ENCODE data around the gene LYPLA2.
"Not testable (repeated sequence)": the region's sequence is repeated elsewhere in the genome, so short reads cannot be mapped to it uniquely, and the experiment has no call there.

Gene LYPLA2

DNA sequence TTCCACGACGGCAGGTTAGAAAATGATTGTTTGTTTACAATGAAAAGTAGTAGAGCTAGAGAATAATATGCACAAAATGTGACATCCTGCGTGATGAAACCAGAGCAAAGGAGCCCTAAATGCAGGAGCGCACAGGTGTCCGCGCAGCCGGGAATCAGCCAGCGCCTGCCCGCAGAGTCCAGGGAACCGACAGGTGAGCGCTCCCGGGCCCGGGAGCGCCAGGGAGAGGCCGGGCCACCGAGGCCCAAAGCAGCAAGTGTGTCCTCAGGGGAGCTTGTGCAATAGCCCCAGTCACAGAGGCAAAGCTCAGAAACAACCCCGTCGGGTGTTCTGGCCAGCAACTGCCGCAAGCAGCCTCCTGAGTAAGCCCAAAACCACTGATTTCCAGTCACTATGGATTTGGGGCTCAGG, 10.4 kb downstream of the LYPLA2 start:
- no peak for DNase-seq

DNA sequence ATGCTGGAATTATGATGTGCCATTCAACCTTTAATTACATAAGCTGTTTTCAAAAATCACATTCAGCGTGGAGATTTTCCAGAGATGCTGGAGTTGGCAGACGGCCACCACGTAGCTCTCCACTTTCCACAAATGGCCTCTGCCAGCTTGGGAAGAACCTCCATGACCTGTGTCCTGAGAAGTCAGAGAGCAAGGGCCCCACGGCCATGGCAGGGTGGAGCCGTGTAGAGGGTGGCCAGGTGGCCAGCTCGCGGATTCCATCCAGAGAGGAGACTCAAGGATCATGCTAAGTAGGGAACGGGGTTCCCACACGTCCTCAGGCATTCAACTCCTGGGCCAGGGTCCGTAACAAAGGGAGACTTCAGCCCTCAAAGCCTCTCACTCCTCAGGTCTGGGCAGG, 10.9 kb downstream of the LYPLA2 start:
- no peak for DNase-seq

DNA sequence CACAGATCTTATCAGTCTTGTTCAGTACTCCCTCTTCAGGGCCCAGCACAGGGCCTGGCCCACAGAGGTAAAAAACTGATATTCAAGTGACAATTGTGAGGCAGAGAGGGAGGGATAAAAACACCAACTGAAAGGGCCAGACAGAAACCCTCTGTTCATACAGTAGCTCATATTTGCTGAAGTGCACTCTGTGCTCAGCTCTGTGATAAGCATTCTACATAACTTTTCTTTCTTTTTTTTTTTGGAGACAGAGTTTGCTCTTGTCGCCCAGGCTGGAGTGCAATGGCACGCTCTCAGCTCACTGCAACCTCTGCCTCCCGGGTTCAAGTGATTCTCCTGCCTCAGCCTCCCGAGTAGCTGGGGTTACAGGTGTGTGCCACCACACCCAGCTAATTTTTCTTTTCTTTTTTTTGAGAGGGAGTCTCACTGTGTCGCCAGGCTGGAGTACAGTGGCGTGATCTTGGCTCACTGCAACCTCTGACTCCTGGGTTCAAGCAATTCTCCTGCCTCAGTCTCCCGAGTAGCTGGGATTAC, 11.9 kb downstream of the LYPLA2 start:
- DNase-seq, result not testable (repeated sequence)

DNA sequence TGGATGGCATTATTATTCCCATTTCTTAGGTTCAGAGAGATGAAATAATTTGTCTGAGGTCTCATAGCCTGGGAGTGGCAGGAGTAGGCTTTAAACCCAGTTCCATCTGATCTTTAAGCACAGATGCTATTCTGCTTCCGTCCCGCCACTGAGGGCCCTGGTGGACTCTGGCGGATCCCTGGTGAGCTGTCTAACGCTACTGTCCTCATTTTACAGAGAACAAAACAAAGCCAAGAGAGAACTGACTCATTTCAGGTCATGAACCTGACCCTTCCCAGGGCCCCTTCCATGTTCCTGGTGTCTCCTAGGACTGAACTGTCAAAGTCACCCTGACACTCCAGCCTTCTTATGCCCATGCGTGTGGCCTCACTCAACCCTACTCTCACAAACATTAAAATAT, 12.7 kb downstream of the LYPLA2 start:
- DNase-seq, result no peak

DNA sequence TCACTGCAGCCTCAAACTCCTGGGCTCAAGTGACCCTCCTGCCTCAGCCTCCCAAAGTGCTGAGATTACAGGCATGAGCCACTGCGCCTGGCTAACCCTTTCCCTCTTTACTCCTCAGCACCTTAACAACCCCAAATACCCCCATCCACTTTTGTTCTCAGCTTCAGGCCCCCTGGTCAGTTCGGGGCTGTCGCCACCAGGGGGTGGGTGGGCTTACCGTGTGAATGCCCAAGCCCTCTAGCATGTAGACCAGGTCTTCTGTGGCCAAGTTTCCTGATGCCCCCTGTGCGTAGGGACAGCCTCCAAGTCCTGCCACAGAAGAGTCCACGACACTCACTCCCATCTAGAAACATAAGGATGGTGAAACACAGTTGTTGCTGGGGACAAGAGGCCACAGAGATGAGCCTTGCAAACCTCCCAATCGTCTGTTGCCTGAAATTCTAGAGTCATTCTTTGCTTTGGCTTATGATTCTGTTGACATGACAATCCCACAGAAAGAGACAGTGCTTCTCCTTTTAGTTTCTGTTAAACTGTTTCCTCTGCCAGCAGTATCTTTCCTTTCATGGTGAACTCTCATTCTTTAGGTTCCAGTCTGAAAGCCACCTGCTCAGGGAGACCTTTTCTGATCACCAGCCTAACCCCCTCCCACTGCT, 13.4 kb downstream of the LYPLA2 start:
- no peak for DNase-seq

DNA sequence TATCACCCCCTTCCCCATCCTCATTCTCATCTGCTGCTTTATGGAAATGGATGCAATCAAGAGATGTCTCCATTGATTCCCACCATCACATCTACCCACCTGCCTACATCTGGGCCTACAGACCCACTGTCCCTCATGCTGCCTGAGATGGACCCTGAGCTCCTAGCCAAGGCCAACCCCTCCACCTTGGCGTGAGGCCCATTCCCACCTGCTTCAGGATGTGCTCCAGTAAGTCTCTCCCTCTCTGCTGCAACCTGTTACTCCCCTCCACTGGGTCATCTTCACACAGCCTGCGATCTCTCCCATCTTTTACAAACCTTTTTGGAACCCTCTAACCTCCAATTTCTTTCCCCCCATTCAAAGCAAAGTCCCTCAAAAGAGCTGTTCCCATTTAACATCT, 14.1 kb downstream of the LYPLA2 start:
- no peak for DNase-seq

DNA sequence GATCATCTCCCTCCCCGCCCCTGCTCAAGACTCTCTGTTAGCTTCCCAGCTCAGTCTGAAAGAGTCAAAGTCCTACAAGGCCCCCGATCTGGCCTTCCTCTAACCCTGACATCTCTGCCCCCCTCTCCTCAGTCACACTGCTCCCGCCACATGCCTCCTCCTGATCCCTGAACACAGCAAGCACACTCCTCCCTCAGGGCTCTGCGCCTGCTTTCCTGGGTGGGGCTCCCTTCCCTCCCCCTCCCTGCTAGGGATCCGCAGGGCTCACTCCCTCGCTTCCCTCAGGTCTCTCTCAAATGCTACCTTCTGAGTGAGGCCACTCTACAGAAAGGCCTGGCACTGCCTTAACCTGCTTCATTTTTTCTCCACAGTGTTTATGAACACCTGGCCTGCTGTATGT, 15.3 kb downstream of the LYPLA2 start:
- DNase-seq, result no peak

DNA sequence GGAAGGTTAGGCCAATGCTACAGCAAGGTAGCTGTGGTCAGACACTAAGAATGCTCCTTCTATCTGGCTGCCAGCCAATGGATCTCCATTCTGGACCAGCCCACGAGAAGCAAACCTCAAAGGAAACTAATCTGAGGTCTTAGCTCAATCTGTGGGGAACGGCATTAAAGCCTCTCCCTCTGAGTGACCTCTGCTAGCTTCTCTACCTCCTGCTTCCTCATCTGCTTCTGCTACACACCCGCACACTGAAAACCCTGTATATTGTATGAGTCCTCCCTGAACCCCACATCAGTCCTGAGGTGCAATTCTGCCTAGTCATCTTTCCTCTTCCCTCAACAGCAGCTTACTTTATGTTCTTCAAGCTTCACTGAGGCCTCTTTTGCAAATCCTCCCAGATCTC, 16.5 kb downstream of the LYPLA2 start:
- no peak for DNase-seq

DNA sequence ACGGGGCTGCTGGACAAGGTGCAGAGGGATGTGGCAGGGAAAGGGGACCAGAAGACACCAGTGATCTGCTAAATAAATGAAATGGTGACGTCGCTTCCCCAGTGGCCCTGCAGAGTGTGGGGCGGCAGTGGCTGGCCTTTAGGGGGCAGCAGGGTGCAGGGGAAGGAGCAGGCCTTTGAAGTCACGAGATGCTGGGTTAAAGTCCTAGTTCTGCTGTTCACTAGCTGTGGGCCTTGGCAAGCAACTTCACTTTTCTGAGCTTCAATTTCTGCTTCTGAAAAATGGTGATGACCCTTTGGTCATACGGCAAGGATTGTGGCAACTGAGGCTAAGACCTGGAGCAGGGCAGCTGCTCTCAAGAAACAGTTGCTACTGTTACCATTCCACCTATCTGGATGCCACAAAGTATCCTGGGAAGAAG, 18.8 kb downstream of the LYPLA2 start:
- peak; percentile 69 for DNase-seq

DNA sequence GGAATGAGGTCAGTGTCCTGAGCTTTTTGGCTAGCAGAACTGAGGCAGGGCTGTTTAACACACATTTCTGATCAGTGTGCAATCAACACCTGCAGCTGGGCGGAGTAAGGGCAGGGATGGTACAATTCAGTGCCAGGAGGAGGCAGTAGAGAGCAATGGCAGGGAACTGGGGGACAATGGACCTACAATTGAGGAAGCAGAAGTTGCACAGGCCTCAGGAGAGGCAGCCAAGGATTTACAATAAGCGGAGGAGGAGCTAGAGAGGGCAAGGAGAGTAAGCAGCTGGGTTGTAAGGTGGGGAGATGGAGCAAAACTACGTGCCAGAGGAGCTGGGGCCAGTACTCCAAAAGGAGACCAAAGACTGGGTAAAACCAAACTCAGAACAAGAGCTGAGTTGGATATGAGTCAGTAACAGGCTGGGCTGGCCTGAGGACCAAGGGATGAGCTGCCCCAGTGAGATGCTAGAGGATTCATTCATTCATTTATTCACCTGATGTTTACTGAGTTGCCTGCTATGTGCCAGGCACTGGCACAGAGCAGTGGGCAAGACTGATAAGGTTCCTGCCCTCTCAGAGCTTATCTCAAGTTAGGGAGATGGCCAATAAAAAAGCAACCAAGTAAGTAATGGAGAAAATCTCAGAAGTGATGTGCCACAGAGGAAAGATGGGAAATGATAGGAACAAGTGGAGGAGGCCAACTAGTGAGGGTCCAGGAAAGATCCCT, 20.0 kb downstream of the LYPLA2 start:
- DNase-seq, result peak; percentile 23

DNA sequence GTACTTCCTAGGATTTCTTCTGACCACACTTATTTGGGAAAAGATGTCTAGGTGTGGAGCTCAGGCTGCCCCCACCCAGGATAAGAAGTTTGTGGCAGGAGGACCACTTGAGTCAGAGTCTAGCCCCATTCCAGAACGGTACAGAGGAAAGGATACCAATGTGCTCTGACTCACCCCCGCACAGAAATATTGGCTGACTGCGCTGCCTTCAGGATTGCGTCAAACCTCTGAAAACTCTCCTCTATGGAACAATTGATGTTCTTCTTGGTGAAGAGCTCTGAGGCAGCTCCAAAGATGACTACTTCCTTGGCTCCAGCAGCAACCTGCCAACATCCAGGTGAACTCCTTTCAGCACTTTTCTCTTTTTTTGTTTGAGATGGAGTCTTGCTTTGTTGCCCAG, 23.1 kb downstream of the LYPLA2 start:
- DNase-seq, result no peak

DNA sequence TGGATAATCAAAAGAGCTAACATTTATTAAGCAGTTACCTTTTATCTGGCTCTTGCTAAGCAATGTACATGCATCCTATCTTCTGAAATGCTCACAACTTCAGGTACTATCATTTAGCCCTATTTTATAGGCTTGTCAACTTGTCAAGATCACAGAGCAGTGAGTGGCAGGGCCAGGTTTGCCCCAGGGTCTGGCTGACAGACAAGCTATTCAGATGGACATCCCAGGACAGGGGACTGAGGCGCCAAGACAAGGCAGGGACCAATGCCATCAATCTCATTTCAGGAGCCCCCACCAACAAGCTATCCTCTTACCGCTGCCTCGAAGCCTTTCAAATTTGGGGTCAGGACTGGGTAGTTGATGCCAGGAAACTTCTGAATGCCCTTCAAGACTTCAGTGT, 25.4 kb downstream of the LYPLA2 start:
- DNase-seq, result no peak

DNA sequence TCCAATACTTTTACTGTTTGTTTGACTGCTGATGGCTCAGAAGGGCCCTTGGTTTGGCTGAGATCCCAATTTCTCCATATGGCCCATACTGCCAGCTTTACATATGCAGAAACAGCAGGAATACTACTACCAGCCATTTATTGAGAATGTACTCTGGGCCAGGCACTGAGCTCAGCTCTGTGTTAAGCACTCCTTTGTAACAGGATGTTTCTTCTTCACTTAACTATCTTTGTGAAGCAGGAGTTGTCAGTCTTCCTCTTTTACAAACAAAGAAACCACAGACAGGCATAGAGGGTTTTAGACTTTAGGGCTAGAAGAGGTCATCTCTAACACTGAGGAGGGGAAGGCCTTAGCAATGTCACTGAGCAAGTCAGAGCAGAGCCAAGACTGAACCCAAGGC, 26.0 kb downstream of the LYPLA2 start:
- peak; percentile 28 for DNase-seq

DNA sequence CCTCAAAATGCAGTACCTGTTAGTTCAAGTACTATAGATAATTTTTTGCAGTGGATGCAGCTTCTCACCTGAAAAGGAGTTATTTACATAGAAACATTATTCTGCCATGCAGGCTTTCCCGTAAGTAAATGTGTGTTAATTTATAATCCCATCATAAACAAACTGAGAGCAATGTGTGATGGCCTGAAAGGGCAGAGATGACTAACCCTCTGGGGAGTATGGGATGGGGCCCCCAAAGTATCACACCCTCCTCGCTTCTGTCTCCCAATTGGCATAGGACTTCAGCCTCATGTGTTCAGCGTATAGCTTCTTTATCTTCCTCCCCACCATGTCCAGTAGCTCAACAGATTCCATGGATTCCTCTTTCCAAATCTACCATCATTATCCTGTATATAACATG, 26.7 kb downstream of the LYPLA2 start:
- DNase-seq, result no peak

DNA sequence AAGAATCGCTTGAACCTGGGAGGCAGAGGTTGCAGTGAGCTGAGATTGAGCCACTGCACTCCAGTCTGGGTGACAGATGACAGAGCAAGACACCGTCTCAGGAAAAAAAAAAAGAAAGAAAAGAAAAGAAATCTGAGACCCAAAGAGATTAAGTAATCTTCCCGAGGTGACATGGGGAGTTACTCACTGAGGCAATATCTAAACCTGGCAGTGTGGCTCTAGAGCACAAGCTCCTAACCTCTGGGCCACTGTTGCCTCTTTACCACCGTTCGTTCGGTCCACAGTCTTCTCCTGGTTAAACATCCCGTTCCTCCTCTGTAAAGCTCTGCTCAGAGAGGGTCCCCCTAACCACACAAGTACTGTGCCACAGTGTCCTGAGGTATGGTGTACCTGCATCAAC, 32.8 kb downstream of the LYPLA2 start:
- no peak for DNase-seq

DNA sequence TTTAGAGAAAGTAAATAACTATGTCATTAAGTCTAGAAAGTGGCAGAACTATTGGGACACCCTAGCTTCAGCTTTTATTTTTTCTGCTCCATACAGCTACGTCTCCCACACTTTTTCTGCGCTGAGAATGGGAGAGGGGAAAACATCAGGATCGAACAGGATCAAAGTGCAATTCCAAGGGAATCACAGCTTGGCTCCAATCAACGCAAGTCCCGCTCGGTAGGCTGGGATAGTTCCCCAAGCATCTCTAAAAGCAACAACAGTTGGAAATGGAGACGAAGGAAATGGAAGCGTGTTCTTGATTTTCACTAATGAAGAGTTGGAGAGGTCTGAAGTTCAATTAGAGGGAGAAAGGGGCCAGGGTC, 33.7 kb downstream of the LYPLA2 start:
- no peak for DNase-seq

DNA sequence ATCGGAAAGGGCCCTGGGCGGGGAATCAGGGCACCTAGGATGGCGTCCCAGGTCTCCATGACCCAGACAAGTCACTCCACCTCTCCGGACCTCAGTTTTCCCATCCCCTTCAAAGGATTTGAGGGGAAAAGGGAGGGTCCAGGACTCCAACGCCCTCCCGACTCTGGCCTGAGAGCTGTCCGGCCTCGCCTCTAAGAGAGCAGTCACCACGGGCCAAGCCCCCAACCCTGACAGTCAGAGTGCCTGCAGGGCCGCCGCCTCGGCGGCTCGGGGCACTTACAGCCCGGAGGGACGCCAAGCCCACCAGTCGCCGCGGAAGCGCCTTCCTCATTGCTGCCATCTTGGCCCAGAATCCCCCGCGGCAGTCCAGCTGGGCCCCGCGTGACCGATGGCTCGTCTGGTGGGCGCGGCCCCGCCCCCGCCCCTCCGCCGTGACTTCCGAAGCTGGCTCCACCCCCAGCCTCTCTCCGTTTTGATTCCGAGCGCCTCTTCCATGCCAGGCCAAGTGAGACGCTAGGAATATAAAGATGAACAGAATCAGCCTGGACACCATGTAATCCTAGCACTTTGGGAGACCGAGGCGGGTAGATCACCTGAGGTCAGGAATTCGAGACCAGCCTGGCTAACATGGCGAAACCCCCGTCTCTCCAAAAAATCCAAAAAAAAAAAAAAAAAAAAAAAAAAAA, 34.3 kb downstream of the LYPLA2 start, which contains the start of gene HMGCL:
HMGCL (minus strand) TSS at position 354 of the 686 bp plus-strand sequence; CDS start at position 340, 14 bp downstream.
- peak; percentile 74 for DNase-seq

DNA sequence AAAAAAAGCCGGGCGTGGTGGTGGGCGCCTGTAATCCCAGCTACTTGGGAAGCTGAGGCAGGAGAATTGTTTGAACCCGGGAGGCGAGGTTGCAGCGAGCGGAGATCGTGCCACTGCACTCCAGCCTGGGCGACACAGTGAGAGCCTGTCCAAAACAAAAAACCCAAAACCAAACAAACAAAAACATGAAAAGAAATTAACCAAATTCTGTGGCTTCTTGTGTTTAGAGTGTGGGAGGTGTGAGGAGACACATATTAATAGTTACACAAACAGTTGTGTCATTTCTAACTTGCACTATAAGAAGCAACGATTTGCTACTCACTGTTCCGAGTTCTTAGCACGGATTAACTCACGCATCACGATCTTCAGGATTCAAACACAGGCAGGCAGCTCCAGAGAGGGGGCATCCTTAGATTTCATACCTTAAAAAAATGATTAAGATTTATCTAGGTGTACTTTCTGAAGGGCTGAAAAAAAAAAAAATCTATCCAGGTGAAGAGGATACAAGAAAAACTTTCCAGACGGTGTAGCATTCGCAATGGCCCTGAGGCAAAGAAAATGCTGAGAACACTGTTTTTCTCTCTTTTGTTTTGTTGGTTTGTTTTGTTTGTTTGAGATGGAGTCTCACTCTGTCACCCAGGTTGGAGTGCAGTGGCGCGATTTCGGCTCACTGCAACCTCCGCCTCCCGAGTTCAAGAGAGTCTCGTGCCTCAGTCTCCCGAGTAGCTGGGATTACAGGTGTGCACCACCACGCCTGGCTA, 35.0 kb downstream of the LYPLA2 start:
- DNase-seq, result no peak

DNA sequence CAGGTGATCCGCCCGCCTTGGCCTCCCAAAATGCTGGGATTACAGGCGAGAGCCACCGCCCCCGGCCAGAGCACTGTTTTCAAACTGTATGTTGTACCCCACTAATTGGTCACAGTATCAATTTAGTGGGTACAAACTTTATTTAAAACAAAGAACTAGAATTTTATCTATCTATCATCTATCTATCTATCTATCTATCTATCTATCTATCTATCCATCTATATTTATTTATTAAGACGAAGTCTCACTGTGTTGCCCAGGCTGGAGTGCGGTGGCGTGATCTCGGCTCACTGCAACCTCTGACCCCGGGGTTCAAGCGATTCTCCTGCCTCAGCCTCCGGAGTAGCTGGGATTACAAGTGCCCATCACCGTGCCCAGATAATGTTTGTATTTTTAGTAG, 35.6 kb downstream of the LYPLA2 start:
- DNase-seq, result not testable (repeated sequence)

DNA sequence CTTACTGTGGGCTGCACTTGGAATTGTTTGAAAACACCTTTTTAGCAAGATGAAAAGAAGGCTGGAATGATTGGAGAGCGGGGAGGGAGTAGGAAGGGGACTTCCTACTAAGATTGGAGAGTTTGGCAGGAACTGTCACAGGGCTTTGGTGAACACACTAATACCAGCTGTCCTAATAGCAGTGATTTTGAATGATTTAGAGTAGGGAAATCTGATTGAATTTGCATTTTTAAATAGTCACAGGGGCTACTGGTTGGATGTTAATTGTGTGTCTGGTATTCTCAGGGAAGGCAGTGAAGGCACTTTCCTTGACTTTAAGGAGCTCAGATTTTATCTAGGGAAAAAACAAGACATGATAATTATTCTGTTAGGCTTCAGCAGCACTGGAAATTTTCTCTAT, 36.8 kb downstream of the LYPLA2 start:
- no peak for DNase-seq

DNA sequence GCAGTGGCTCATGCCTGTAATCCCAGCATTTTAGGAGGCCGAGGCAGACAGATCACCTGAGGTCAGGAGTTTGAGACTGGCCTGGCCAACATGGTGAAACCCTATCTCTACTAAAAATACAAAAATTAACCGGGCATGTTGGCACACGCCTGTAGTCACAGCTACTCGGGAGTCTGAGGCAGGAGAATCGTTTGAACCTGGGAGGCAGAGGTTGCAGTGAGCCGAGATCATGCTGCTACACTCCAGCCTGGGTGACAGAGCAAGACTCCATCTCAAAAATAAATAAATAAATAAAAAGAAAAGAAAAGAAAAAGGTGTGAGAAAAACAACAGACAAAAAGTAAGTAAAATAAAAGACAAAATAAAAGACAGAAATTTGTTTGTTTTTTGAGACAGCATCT, 43.2 kb downstream of the LYPLA2 start:
- not testable (repeated sequence) for DNase-seq

DNA sequence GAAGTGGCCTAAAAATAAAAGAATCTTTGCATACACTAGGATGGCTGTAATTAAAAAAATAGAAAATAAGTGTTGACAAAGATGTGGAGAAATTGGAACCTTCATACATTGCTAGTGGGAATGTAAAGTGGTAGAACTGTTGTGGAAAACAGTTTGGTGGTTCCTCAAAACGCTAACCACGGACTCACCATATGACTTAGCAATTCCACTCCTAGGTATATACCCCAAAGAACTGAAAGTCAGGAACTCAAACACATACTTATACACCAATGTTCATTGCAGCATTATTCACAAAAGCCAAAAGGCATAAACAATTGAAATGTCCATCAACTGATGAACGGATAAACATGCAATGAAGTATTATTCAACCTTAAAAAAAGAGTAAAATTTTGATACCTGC, 45.1 kb downstream of the LYPLA2 start:
- DNase-seq, result no peak

DNA sequence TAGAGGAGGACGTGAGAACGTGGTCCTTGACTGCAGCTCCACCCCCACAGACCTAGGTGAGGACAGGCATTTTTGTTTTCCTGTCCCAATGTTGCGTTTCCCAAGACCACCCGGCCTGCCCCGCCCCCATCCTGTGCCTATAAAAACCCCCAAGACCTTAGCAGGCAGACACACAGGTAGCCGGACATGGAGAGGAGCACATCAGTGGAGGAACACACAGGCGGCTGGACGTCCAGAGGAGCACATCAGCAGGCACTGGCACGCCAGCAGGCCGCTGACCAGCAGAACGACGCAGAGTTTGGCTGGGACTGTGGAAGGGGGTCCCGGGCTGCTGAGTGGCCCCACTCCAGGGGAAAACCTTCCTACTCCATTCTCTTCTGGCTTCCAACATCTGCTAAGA, 47.0 kb downstream of the LYPLA2 start:
- no peak for DNase-seq

All from NCI-H1694 (cell line).